Measurements from ENCODE around the gene STX7.
A peak's percentile ranks its signal among the peaks of the same experiment; 100 is the strongest.

Gene STX7

GRCh38 chr6:132511210-132511830 is 1.6 kb downstream of the STX7 start:
- H3K4me3 ChIP-seq (ENCODE audit: low read depth in 1 of 5, low read length in 5 of 5) = peak overlapping the region; percentile 76 to 97 (median 88)
- H3K36me3 ChIP-seq (ENCODE audit: control insufficient read depth in 5 of 5, insufficient read depth in 5 of 5, low read length in 5 of 5) = peaks cover 0 to 9% (median 2%) of the 10 kb centered on the region in 5 donors
- peak overlapping the region; percentile 77 for H3K27ac ChIP-seq (ENCODE audit: low read depth, low read length)
- H3K9ac ChIP-seq (ENCODE audit: low read length in 5 of 5) = peak overlapping the region in 4 of 5 donors; percentile 79 to 88 (median 82)
- no peaks in the 10 kb centered on the region for H3K9me3 ChIP-seq (ENCODE audit: control insufficient read depth in 5 of 5, low read length in 5 of 5)
- peaks cover 2 to 60% (median 33%) of the 10 kb centered on the region in 5 donors for H3K4me1 ChIP-seq (ENCODE audit: control insufficient read depth in 5 of 5, insufficient read depth in 5 of 5, low read length in 5 of 5)
- no peaks in the 10 kb centered on the region for H3K27me3 ChIP-seq (ENCODE audit: control insufficient read depth in 5 of 5, insufficient read depth in 4 of 5, low read length in 5 of 5)

- Histone ChIP-seq H3K36me3 (ENCODE audit: control insufficient read depth in 5 of 5, insufficient read depth in 5 of 5, low read length in 5 of 5) (peaks cover under 1 to 20% (median 8%) of the 10 kb centered on the region in 5 donors), H3K9me3 (ENCODE audit: control insufficient read depth in 5 of 5, low read length in 5 of 5) (no peaks in the 10 kb centered on the region), H3K4me3 (ENCODE audit: low read depth in 1 of 5, low read length in 5 of 5) (no peak overlapping the region), H3K4me1 (ENCODE audit: control insufficient read depth in 5 of 5, insufficient read depth in 5 of 5, low read length in 5 of 5) (peaks cover 6 to 60% (median 39%) of the 10 kb centered on the region in 5 donors), H3K27me3 (ENCODE audit: control insufficient read depth in 5 of 5, insufficient read depth in 4 of 5, low read length in 5 of 5) (no peaks in the 10 kb centered on the region), H3K27ac (ENCODE audit: low read depth, low read length) (no peak overlapping the region), H3K9ac (ENCODE audit: low read length in 5 of 5) (no peak overlapping the region)
Observed at GRCh38 chr6:132506869-132507808, 5.8 kb downstream of the STX7 start.

- H3K27me3 ChIP-seq (ENCODE audit: control insufficient read depth in 5 of 5, insufficient read depth in 4 of 5, low read length in 5 of 5) = no peaks in the 10 kb centered on the region
- H3K9me3 ChIP-seq (ENCODE audit: control insufficient read depth in 5 of 5, low read length in 5 of 5) = no peaks in the 10 kb centered on the region
- peaks cover 6 to 54% (median 33%) of the 10 kb centered on the region in 5 donors for H3K4me1 ChIP-seq (ENCODE audit: control insufficient read depth in 5 of 5, insufficient read depth in 5 of 5, low read length in 5 of 5)
- peaks cover 7 to 26% (median 11%) of the 10 kb centered on the region in 5 donors for H3K36me3 ChIP-seq (ENCODE audit: control insufficient read depth in 5 of 5, insufficient read depth in 5 of 5, low read length in 5 of 5)
- H3K9ac ChIP-seq (ENCODE audit: low read length in 5 of 5) = no peak overlapping the region
- no peak overlapping the region for H3K4me3 ChIP-seq (ENCODE audit: low read depth in 1 of 5, low read length in 5 of 5)
- H3K27ac ChIP-seq (ENCODE audit: low read depth, low read length) = no peak overlapping the region
Observed at GRCh38 chr6:132506461-132506860, 6.5 kb downstream of the STX7 start.

DNA sequence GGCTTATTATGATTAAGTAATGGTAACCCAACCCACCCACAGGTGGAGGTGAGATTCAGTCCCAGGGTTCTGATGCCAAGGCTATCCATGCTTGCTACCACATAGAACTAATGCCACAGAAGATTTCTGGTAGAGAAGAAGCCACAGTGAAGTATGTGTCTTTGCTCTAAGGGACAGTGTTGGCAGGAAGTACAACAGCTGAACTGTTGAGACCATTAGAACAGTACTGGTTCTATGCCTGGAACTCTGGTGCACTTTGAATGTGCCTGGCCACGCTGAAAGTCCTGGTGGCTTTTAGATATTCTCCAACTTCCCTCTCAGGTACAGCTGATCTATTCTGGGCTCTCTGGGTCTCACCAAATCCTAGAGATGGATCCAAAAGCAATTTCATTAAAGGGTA is 7.8 kb downstream of the STX7 start:
- Histone ChIP-seq H3K9me3 (ENCODE audit: control insufficient read depth in 5 of 5, low read length in 5 of 5) (no peaks in the 10 kb centered on the region), H3K36me3 (ENCODE audit: control insufficient read depth in 5 of 5, insufficient read depth in 5 of 5, low read length in 5 of 5) (peaks cover 11 to 36% (median 16%) of the 10 kb centered on the region in 5 donors), H3K27me3 (ENCODE audit: control insufficient read depth in 5 of 5, insufficient read depth in 4 of 5, low read length in 5 of 5) (no peaks in the 10 kb centered on the region), H3K4me3 (ENCODE audit: low read depth in 1 of 5, low read length in 5 of 5) (no peak overlapping the region), H3K4me1 (ENCODE audit: control insufficient read depth in 5 of 5, insufficient read depth in 5 of 5, low read length in 5 of 5) (peaks cover 6 to 47% (median 25%) of the 10 kb centered on the region in 5 donors), H3K9ac (ENCODE audit: low read length in 5 of 5) (no peak overlapping the region), H3K27ac (ENCODE audit: low read depth, low read length) (no peak overlapping the region)

GRCh38 chr6:132504757-132505156 is 8.2 kb downstream of the STX7 start:
- Histone ChIP-seq H3K9ac (ENCODE audit: low read length in 5 of 5) (no peak overlapping the region), H3K9me3 (ENCODE audit: control insufficient read depth in 5 of 5, low read length in 5 of 5) (no peaks in the 10 kb centered on the region), H3K36me3 (ENCODE audit: control insufficient read depth in 5 of 5, insufficient read depth in 5 of 5, low read length in 5 of 5) (peaks cover 11 to 40% (median 16%) of the 10 kb centered on the region in 5 donors), H3K4me1 (ENCODE audit: control insufficient read depth in 5 of 5, insufficient read depth in 5 of 5, low read length in 5 of 5) (peaks cover 6 to 47% (median 27%) of the 10 kb centered on the region in 5 donors), H3K27me3 (ENCODE audit: control insufficient read depth in 5 of 5, insufficient read depth in 4 of 5, low read length in 5 of 5) (no peaks in the 10 kb centered on the region), H3K4me3 (ENCODE audit: low read depth in 1 of 5, low read length in 5 of 5) (no peak overlapping the region), H3K27ac (ENCODE audit: low read depth, low read length) (no peak overlapping the region)

- Histone ChIP-seq H3K4me3 (ENCODE audit: low read depth in 1 of 5, low read length in 5 of 5) (no peak overlapping the region), H3K27me3 (ENCODE audit: control insufficient read depth in 5 of 5, insufficient read depth in 4 of 5, low read length in 5 of 5) (no peaks in the 10 kb centered on the region), H3K4me1 (ENCODE audit: control insufficient read depth in 5 of 5, insufficient read depth in 5 of 5, low read length in 5 of 5) (peaks cover under 1 to 33% (median 26%) of the 10 kb centered on the region in 5 donors), H3K27ac (ENCODE audit: low read depth, low read length) (no peak overlapping the region), H3K36me3 (ENCODE audit: control insufficient read depth in 5 of 5, insufficient read depth in 5 of 5, low read length in 5 of 5) (peaks cover 16 to 43% (median 27%) of the 10 kb centered on the region in 5 donors), H3K9ac (ENCODE audit: low read length in 5 of 5) (no peak overlapping the region), H3K9me3 (ENCODE audit: control insufficient read depth in 5 of 5, low read length in 5 of 5) (no peaks in the 10 kb centered on the region)
Observed at GRCh38 chr6:132499757-132500156, 13.2 kb downstream of the STX7 start.

DNA sequence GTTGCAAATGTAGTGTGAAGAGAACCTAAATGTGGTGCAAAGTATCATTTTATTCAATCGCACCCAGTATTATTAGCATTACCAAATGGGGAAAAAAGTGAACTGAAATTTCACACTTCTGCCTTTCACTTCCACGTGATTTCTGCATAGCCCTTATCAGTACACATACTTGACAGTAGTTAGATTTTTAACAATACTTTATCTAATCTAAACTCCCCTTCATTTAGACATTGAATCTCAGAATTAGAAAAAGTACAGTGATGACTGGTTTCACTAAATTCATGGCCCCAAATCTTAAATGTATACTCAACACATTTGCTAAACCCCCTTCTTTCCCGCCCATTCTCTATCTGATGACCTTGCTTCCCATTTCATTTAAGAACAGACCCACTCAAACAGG is 14.3 kb downstream of the STX7 start:
- no peak overlapping the region for H3K4me3 ChIP-seq (ENCODE audit: low read depth in 1 of 5, low read length in 5 of 5)
- no peak overlapping the region for H3K9ac ChIP-seq (ENCODE audit: low read length in 5 of 5)
- H3K36me3 ChIP-seq (ENCODE audit: control insufficient read depth in 5 of 5, insufficient read depth in 5 of 5, low read length in 5 of 5) = peaks cover 16 to 43% (median 25%) of the 10 kb centered on the region in 5 donors
- H3K27me3 ChIP-seq (ENCODE audit: control insufficient read depth in 5 of 5, insufficient read depth in 4 of 5, low read length in 5 of 5) = no peaks in the 10 kb centered on the region
- peaks cover 0 to 3% (median 0%) of the 10 kb centered on the region in 5 donors for H3K9me3 ChIP-seq (ENCODE audit: control insufficient read depth in 5 of 5, low read length in 5 of 5)
- H3K27ac ChIP-seq (ENCODE audit: low read depth, low read length) = peak overlapping the region; percentile 21
- H3K4me1 ChIP-seq (ENCODE audit: control insufficient read depth in 5 of 5, insufficient read depth in 5 of 5, low read length in 5 of 5) = peaks cover 0 to 22% (median 19%) of the 10 kb centered on the region in 5 donors

- Histone ChIP-seq H3K4me1 (ENCODE audit: control insufficient read depth in 5 of 5, insufficient read depth in 5 of 5, low read length in 5 of 5) (peaks cover 0 to 26% (median 26%) of the 10 kb centered on the region in 5 donors), H3K36me3 (ENCODE audit: control insufficient read depth in 5 of 5, insufficient read depth in 5 of 5, low read length in 5 of 5) (peaks cover 11 to 28% (median 21%) of the 10 kb centered on the region in 5 donors), H3K9me3 (ENCODE audit: control insufficient read depth in 5 of 5, low read length in 5 of 5) (peaks cover 0 to 3% (median 0%) of the 10 kb centered on the region in 5 donors), H3K27ac (ENCODE audit: low read depth, low read length) (peak overlapping the region; percentile 28), H3K9ac (ENCODE audit: low read length in 5 of 5) (peak overlapping the region in 1 of 5 donors; percentile 6), H3K27me3 (ENCODE audit: control insufficient read depth in 5 of 5, insufficient read depth in 4 of 5, low read length in 5 of 5) (no peaks in the 10 kb centered on the region), H3K4me3 (ENCODE audit: low read depth in 1 of 5, low read length in 5 of 5) (no peak overlapping the region)
Observed at GRCh38 chr6:132496519-132497180, 16.3 kb downstream of the STX7 start.

DNA sequence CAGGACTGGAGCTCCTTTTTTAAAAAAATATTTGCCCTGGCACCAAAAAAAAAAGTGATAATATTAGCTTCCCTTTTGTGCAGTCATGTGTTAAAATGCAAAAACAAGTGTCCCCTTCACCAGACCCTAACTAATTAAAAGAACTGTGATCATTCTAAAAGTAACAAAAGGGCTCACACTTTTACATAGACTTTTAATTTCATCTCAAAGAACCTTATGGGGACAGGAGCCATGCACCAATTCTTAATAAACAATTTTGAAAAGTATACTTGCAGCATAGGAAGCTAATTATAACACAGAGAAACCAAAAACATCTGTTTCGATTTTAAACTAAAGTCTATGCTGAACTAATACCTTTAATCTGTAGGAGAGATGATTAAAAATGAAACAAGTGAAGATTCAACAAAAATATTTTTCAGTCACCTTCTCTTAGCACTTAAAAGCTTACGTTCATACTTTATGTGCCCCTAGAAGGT is 17.3 kb downstream of the STX7 start:
- Histone ChIP-seq H3K36me3 (ENCODE audit: control insufficient read depth in 5 of 5, insufficient read depth in 5 of 5, low read length in 5 of 5) (peaks cover 5 to 18% (median 17%) of the 10 kb centered on the region in 5 donors), H3K9ac (ENCODE audit: low read length in 5 of 5) (no peak overlapping the region), H3K4me3 (ENCODE audit: low read depth in 1 of 5, low read length in 5 of 5) (no peak overlapping the region), H3K9me3 (ENCODE audit: control insufficient read depth in 5 of 5, low read length in 5 of 5) (peaks cover 0 to 3% (median 0%) of the 10 kb centered on the region in 5 donors), H3K27ac (ENCODE audit: low read depth, low read length) (peak overlapping the region; percentile 14), H3K27me3 (ENCODE audit: control insufficient read depth in 5 of 5, insufficient read depth in 4 of 5, low read length in 5 of 5) (no peaks in the 10 kb centered on the region), H3K4me1 (ENCODE audit: control insufficient read depth in 5 of 5, insufficient read depth in 5 of 5, low read length in 5 of 5) (peaks cover 0 to 36% (median 35%) of the 10 kb centered on the region in 5 donors)

Data from subcutaneous abdominal adipose tissue (tissue), 5 donors.